ENCODE results near the gene PISD.
A peak's percentile ranks its signal among the peaks of the same experiment; 100 is the strongest.

DNA sequence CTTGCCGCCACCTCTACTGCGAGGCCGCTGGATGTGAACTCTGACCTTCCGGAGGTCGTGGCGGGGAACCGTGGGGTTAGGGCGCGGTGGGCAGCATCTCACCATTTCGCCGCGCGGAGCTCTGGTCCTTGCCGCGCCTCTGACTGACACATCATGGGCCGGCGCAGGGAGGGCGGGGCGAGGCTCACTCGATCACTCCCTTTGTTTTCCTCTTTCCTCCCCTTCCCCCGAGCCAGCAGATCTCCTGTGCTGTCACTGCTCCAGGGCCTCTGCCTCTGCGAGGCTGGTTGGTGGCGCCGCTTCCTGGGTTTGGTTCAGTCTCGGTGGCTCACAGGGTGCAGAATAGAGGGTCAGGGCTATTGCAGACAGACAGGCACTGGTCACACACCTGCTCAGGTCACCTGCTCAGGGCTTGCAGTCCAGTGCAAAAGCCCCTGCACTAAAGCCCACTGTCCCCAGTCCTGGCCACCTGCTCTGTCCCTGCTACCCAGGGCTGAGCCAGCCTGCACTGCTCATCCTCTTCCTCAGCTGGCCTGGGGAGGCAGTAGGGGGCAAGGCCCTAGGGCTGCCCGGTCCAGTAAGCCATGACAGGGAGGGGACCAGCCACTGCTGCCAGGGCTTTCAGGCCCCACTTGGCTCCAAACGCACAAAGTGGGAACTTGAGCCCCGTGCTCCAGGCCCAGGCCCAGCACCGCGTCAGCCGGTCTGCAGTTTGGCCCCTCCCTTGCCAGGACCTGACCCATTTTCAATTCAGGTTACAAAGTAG is 36.2 kb downstream of the PISD start:
- TF ChIP-seq, protein P1, sequence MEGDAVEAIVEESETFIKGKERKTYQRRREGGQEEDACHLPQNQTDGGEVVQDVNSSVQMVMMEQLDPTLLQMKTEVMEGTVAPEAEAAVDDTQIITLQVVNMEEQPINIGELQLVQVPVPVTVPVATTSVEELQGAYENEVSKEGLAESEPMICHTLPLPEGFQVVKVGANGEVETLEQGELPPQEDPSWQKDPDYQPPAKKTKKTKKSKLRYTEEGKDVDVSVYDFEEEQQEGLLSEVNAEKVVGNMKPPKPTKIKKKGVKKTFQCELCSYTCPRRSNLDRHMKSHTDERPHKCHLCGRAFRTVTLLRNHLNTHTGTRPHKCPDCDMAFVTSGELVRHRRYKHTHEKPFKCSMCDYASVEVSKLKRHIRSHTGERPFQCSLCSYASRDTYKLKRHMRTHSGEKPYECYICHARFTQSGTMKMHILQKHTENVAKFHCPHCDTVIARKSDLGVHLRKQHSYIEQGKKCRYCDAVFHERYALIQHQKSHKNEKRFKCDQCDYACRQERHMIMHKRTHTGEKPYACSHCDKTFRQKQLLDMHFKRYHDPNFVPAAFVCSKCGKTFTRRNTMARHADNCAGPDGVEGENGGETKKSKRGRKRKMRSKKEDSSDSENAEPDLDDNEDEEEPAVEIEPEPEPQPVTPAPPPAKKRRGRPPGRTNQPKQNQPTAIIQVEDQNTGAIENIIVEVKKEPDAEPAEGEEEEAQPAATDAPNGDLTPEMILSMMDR (IDR thresholded peaks at IDR 0.05): no peak
- TF ChIP-seq POLR2A (IDR thresholded peaks at IDR 0.05): peak; percentile 20 to 61

Measured in adrenal gland (tissue), 5 donors.